WTC11 (cell line): ENCODE measurements around the gene PALM3. TPM values are rescaled to one million over a fixed set of nuclear protein-coding genes. Genes with fewer than 3 reads are reported as not detected.

Experiments used
- ATAC-seq: fragments of 200-7000 bp; cut with Tn5 transposase; 2 replicates; pipeline ENCODE4 v1.10.0; 2021; ENCODE audit warnings: mild to moderate bottlenecking, moderate library complexity
- CTCF ChIA-PET: fragments of 300-600 bp; sonication (Branson Sonifier 250); formaldehyde crosslinking; loops from one replicate; lab custom pipeline; 2021; ENCODE audit warnings: antibody characterized with exemption; lab: Charles Lee
- POLR2A ChIA-PET: fragments of 350-600 bp; sonication (Branson Sonifier 250); formaldehyde crosslinking; loops from one replicate; lab custom pipeline; 2021; ENCODE audit warnings: antibody characterized with exemption; lab: Charles Lee
- DNase-seq: peaks from one replicate; pipeline ENCODE4 v3.0.0; 2021; ENCODE audit warnings: low spot score
- H3K27ac Mint-ChIP-seq: 2 replicates; pipeline ENCODE4 v1.8.0; 2021; ENCODE audit warnings: mixed read lengths
- H3K27me3 Mint-ChIP-seq: 2 replicates; pipeline ENCODE4 v1.8.0; 2021; ENCODE audit warnings: low read depth, mild to moderate bottlenecking, moderate library complexity, mixed read lengths
- H3K36me3 Mint-ChIP-seq: 2 replicates; pipeline ENCODE4 v1.8.0; 2021; ENCODE audit warnings: mixed read lengths
- H3K4me1 Mint-ChIP-seq: 2 replicates; pipeline ENCODE4 v1.8.0; 2022; ENCODE audit warnings: mixed read lengths
- H3K4me3 Mint-ChIP-seq: 2 replicates; pipeline ENCODE4 v1.8.0; 2021; ENCODE audit warnings: mild to moderate bottlenecking, moderate library complexity, mixed read lengths
- H3K9me3 Mint-ChIP-seq: 2 replicates; pipeline ENCODE4 v1.8.0; 2021; ENCODE audit warnings: mixed read lengths
- ATF2 ChIP-seq: sonication (generic); formaldehyde crosslinking; IDR thresholded peaks from 2 replicates; pipeline ENCODE4 v1.8.1; 2022; ENCODE audit warnings: low read depth, missing genetic modification reagents, borderline replicate concordance
- CREM ChIP-seq: sonication (generic); formaldehyde crosslinking; IDR thresholded peaks from 2 replicates; pipeline ENCODE4 v1.8.1; 2022; ENCODE audit warnings: mild to moderate bottlenecking, missing genetic modification reagents, moderate library complexity
- FOXJ3 ChIP-seq: sonication (generic); formaldehyde crosslinking; IDR thresholded peaks from 2 replicates; pipeline ENCODE4 v1.9.0; 2021; ENCODE audit warnings: missing genetic modification reagents, mild to moderate bottlenecking, borderline replicate concordance
- FOXP4 ChIP-seq: sonication (generic); formaldehyde crosslinking; IDR thresholded peaks from 2 replicates; pipeline ENCODE4 v1.8.0; 2022; ENCODE audit warnings: mild to moderate bottlenecking, missing genetic modification reagents
- IRF1 ChIP-seq: sonication (generic); formaldehyde crosslinking; IDR thresholded peaks from 2 replicates; pipeline ENCODE4 v1.8.0; 2023; ENCODE audit warnings: missing genetic modification reagents
- IRF2 ChIP-seq: sonication (generic); formaldehyde crosslinking; IDR thresholded peaks from 2 replicates; pipeline ENCODE4 v1.8.0; 2022; ENCODE audit warnings: low read depth, missing genetic modification reagents, borderline replicate concordance
- MAX ChIP-seq: sonication (generic); formaldehyde crosslinking; IDR thresholded peaks from 2 replicates; pipeline ENCODE4 v1.8.0; 2022; ENCODE audit warnings: mild to moderate bottlenecking, missing genetic modification reagents
- MXD4 ChIP-seq: fragments of 250-450 bp; sonication (Bioruptor Pico); IDR thresholded peaks from 2 replicates; pipeline ENCODE4 v1.8.0; 2021; ENCODE audit warnings: mild to moderate bottlenecking, moderate library complexity, borderline replicate concordance
- PREB ChIP-seq: sonication (generic); formaldehyde crosslinking; IDR thresholded peaks from 2 replicates; pipeline ENCODE4 v1.8.1; 2022; ENCODE audit warnings: mild to moderate bottlenecking, missing genetic modification reagents, moderate library complexity, borderline replicate concordance
- RELA ChIP-seq: sonication (generic); formaldehyde crosslinking; IDR thresholded peaks from 2 replicates; pipeline ENCODE4 v1.8.1; 2022; ENCODE audit warnings: missing genetic modification reagents, mild to moderate bottlenecking, borderline replicate concordance
- SMAD4 ChIP-seq: sonication (generic); formaldehyde crosslinking; IDR thresholded peaks from 2 replicates; pipeline ENCODE4 v1.8.0; 2022; ENCODE audit warnings: mild to moderate bottlenecking, missing genetic modification reagents
- TCF7 ChIP-seq: sonication (generic); formaldehyde crosslinking; IDR thresholded peaks from 2 replicates; pipeline ENCODE4 v1.8.0; 2022; ENCODE audit warnings: mild to moderate bottlenecking, low read depth, missing genetic modification reagents, moderate library complexity
- USF2 ChIP-seq: sonication (generic); formaldehyde crosslinking; IDR thresholded peaks from 2 replicates; pipeline ENCODE4 v1.8.1; 2023; ENCODE audit warnings: mild to moderate bottlenecking, missing genetic modification reagents, moderate library complexity
- ZNF138 ChIP-seq: sonication (generic); formaldehyde crosslinking; conservative IDR thresholded peaks from 2 replicates; pipeline ENCODE4 v1.8.1; 2022; ENCODE audit warnings: mild to moderate bottlenecking, moderate library complexity, missing genetic modification reagents
- ZNF219 ChIP-seq: sonication (generic); formaldehyde crosslinking; IDR thresholded peaks from 2 replicates; pipeline ENCODE4 v1.8.0; 2023; ENCODE audit warnings: missing genetic modification reagents, mild to moderate bottlenecking, borderline replicate concordance
- ZNF281 ChIP-seq: sonication (generic); formaldehyde crosslinking; IDR thresholded peaks from 2 replicates; pipeline ENCODE4 v1.8.0; 2023; ENCODE audit warnings: mild to moderate bottlenecking, missing genetic modification reagents
- ZNF425 ChIP-seq: fragments of 250-450 bp; sonication (Bioruptor Pico); conservative IDR thresholded peaks from 2 replicates; pipeline ENCODE4 v1.9.0; 2021; ENCODE audit warnings: mild to moderate bottlenecking
- total RNA-seq: library from RNA; stranded (reverse); gene quantifications from 3 replicates; pipeline ENCODE4 v1.2.3, GENCODE V29; 2021

PALM3 gene
- total RNA-seq, 1 experiment from 2014 or later, result 31.1 TPM

- ChIA-PET POLR2A (no interaction called here), CTCF (interaction anchor here (1.1 to 1.5 kb wide), 4 partner anchors 9 to 34 kb away, joined by 3 to 4 read pairs (median 3); partner anchors contain the start of gene ASF1B)
- Mint-ChIP-seq H3K27ac (no peak overlapping the region), H3K4me3 (no peak overlapping the region), H3K36me3 (no peaks in the 10 kb centered on the region), H3K4me1 (no peaks in the 10 kb centered on the region), H3K27me3 (no peaks in the 10 kb centered on the region), H3K9me3 (no peaks in the 10 kb centered on the region)
- ATAC-seq (no peak), DNase-seq (no peak)
- no peak for TF ChIP-seq SMAD4
- TF ChIP-seq IRF1 (CRISPR knock-in tag), result no peak
- TF ChIP-seq FOXP4 (CRISPR knock-in tag), result no peak
These were observed 40.9 kb upstream of the PALM3 start for GRCh38 chr19:14102756-14103155.

GRCh38 chr19:14102102-14102696, 40.3 kb upstream of the PALM3 start:
- Mint-ChIP-seq H3K27me3 (no peaks in the 10 kb centered on the region), H3K4me3 (no peak overlapping the region), H3K9me3 (no peaks in the 10 kb centered on the region), H3K36me3 (no peaks in the 10 kb centered on the region), H3K27ac (no peak overlapping the region), H3K4me1 (no peaks in the 10 kb centered on the region)
- CTCF ChIA-PET, result interaction anchor here (1.1 to 1.3 kb wide), 2 partner anchors 13 to 34 kb away, joined by 3 to 4 read pairs; partner anchors contain the start of gene ASF1B
- POLR2A ChIA-PET, result no interaction called here
- DNase-seq (no peak), ATAC-seq (no peak)
- TF ChIP-seq TCF7 (CRISPR knock-in tag) (no peak), ZNF138 (CRISPR knock-in tag) (no peak), CREM (no peak), FOXJ3 (no peak), PREB (no peak), MXD4 (no peak)

- no peaks in the 10 kb centered on the region for H3K36me3 Mint-ChIP-seq
- DNase-seq (no peak), ATAC-seq (no peak)
- no peak overlapping the region for H3K4me3 Mint-ChIP-seq
- ChIA-PET POLR2A (interaction anchor here (0.6 kb wide), 1 partner anchor 233 kb away, joined by 6 read pairs; no protein-coding TSS in a partner anchor), CTCF (interaction anchor here (0.7 to 1.3 kb wide), 2 partner anchors 12 to 14 kb away, joined by 3 read pairs; a partner anchor contains a TSS)
- no peaks in the 10 kb centered on the region for H3K4me1 Mint-ChIP-seq
- no peaks in the 10 kb centered on the region for H3K27me3 Mint-ChIP-seq
- H3K9me3 Mint-ChIP-seq, result no peaks in the 10 kb centered on the region
- no peak overlapping the region for H3K27ac Mint-ChIP-seq
- no peak for TF ChIP-seq USF2 (CRISPR knock-in tag)
- no peak for TF ChIP-seq ZNF219
- no peak for TF ChIP-seq RELA (CRISPR knock-in tag)
- no peak for TF ChIP-seq ZNF425 (CRISPR knock-in tag)
- no peak for TF ChIP-seq MAX (CRISPR knock-in tag)
- TF ChIP-seq ATF2 (CRISPR knock-in tag), result no peak
- TF ChIP-seq ZNF281 (CRISPR knock-in tag), result no peak
- no peak for TF ChIP-seq PREB
- no peak for TF ChIP-seq IRF2 (CRISPR knock-in tag)
These were observed 39.2 kb upstream of the PALM3 start for GRCh38 chr19:14101003-14101545.
